Measurements from ENCODE around the gene LMOD1.
A peak's percentile ranks its signal among the peaks of the same experiment; 100 is the strongest.
"Not testable (repeated sequence)": the region's sequence is repeated elsewhere in the genome, so short reads cannot be mapped to it uniquely, and the experiment has no call there.

The LMOD1 gene

DNA sequence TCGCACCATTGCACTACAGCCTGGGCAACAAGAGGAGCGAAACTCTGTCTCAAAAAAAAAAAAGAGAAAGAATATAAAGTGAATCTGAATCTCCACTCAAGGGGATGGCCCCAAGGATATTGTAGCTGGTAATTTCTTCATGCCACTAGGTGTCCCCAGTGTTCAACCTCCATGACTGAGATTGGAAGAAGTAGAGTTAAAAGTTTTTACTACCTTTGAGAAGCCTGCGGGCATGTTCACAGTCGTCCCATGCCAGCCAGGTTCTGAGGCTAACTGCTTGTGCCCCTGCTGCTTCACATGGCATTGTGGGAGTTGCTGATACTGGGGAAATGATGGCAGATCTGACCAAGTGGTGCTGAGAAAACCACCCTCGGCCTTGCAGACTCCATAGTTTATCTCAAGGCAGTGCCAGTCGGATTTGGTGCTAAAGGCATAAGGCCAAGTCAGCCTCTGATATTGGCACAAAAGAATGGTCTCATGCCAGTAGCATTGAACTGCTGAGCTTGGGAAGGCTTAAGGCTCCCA lies 68.4 kb downstream of the LMOD1 start:
- H3K4me3 Mint-ChIP-seq: no peak overlapping the region
- no peak overlapping the region for H3K27ac Mint-ChIP-seq
- no peak for DNase-seq

GRCh38 chr1:201876148-201876818 lies 70.1 kb downstream of the LMOD1 start:
- no peak for DNase-seq
- H3K4me3 Mint-ChIP-seq: no peak overlapping the region
- no peaks in the 10 kb centered on the region for H3K9me3 Mint-ChIP-seq
- peaks cover 47% of the 10 kb centered on the region for H3K36me3 Mint-ChIP-seq (ENCODE audit: low read depth)
- TF ChIP-seq, protein P1, sequence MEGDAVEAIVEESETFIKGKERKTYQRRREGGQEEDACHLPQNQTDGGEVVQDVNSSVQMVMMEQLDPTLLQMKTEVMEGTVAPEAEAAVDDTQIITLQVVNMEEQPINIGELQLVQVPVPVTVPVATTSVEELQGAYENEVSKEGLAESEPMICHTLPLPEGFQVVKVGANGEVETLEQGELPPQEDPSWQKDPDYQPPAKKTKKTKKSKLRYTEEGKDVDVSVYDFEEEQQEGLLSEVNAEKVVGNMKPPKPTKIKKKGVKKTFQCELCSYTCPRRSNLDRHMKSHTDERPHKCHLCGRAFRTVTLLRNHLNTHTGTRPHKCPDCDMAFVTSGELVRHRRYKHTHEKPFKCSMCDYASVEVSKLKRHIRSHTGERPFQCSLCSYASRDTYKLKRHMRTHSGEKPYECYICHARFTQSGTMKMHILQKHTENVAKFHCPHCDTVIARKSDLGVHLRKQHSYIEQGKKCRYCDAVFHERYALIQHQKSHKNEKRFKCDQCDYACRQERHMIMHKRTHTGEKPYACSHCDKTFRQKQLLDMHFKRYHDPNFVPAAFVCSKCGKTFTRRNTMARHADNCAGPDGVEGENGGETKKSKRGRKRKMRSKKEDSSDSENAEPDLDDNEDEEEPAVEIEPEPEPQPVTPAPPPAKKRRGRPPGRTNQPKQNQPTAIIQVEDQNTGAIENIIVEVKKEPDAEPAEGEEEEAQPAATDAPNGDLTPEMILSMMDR (IDR thresholded peaks at IDR 0.05): peak; percentile 16
- H3K27me3 Mint-ChIP-seq (ENCODE audit: low read depth, poor library complexity): no peaks in the 10 kb centered on the region
- peaks cover 14% of the 10 kb centered on the region for H3K4me1 Mint-ChIP-seq
- H3K27ac Mint-ChIP-seq: peak overlapping the region; percentile 76

More for the DNA sequence above, 68.4 kb downstream of the LMOD1 start:
- H3K36me3 Mint-ChIP-seq (ENCODE audit: low read depth): peaks cover 31% of the 10 kb centered on the region
- no peaks in the 10 kb centered on the region for H3K9me3 Mint-ChIP-seq
- TF ChIP-seq, protein P1 (IDR thresholded peaks at IDR 0.05): peak; percentile 63
- H3K27me3 Mint-ChIP-seq (ENCODE audit: low read depth, poor library complexity): no peaks in the 10 kb centered on the region
- H3K4me1 Mint-ChIP-seq: peaks cover 23% of the 10 kb centered on the region

- no peaks in the 10 kb centered on the region for H3K27me3 Mint-ChIP-seq (ENCODE audit: low read depth, poor library complexity)
- peaks cover 63% of the 10 kb centered on the region for H3K36me3 Mint-ChIP-seq (ENCODE audit: low read depth)
- TF ChIP-seq, protein P1 (IDR thresholded peaks at IDR 0.05): no peak
- no peak overlapping the region for H3K4me3 Mint-ChIP-seq
- H3K9me3 Mint-ChIP-seq: no peaks in the 10 kb centered on the region
- H3K27ac Mint-ChIP-seq: no peak overlapping the region
- H3K4me1 Mint-ChIP-seq: peaks cover 14% of the 10 kb centered on the region
- DNase-seq: no peak
Measured at GRCh38 chr1:201874672-201875071, 71.7 kb downstream of the LMOD1 start.

DNA sequence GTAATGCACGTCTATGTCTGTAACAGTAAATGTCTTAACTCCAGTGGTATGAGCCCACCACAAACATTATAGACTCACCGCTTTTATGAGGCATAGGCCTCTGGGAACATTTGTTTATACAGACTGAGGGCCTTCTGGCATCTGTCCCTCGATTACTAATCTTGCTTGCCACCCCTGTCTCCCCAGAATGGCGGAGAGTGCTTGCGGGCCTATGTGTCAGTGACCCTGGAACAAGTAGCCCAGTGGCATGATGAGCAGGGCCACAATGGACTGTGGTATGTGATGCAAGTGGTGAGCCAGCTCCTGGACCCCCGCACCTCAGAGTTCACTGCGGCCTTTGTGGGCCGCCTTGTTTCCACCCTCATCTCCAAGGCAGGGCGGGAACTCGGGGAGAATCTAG lies 76.0 kb downstream of the LMOD1 start:
- Mint-ChIP-seq H3K27me3 (ENCODE audit: low read depth, poor library complexity) (no peaks in the 10 kb centered on the region), H3K4me1 (no peaks in the 10 kb centered on the region), H3K9me3 (no peaks in the 10 kb centered on the region), H3K4me3 (no peak overlapping the region), H3K36me3 (ENCODE audit: low read depth) (peaks cover 84% of the 10 kb centered on the region), H3K27ac (peak overlapping the region; percentile 59)
- TF ChIP-seq, protein P1 (IDR thresholded peaks at IDR 0.05): no peak
- DNase-seq: no peak

DNA sequence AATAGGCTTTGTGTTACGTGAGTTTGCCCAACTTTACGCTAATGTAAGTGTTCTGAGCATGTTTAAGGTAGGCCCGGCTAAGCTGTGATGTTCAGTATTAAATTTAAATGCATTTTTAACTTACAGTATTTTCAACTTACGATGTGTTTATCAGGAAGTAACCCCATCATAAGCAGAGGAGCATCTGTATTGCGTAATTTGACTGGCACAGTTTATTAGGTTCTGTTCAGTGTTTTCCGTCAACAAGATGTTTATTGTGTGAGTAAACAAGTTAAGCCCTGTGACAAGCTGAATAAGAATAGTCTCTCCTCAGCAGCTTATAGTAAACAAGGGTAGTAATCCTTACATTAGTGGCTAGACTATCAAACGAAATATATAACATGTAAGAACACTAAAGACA lies 84.9 kb downstream of the LMOD1 start:
- no peak overlapping the region for H3K4me3 Mint-ChIP-seq
- TF ChIP-seq, protein P1 (IDR thresholded peaks at IDR 0.05): no peak
- peaks cover 67% of the 10 kb centered on the region for H3K36me3 Mint-ChIP-seq (ENCODE audit: low read depth)
- no peaks in the 10 kb centered on the region for H3K27me3 Mint-ChIP-seq (ENCODE audit: low read depth, poor library complexity)
- no peaks in the 10 kb centered on the region for H3K4me1 Mint-ChIP-seq
- H3K9me3 Mint-ChIP-seq: no peaks in the 10 kb centered on the region
- no peak for DNase-seq
- H3K27ac Mint-ChIP-seq: no peak overlapping the region

GRCh38 chr1:201859424-201859823 lies 86.9 kb downstream of the LMOD1 start:
- peaks cover 75% of the 10 kb centered on the region for H3K36me3 Mint-ChIP-seq (ENCODE audit: low read depth)
- TF ChIP-seq, protein P1 (IDR thresholded peaks at IDR 0.05): no peak
- no peaks in the 10 kb centered on the region for H3K27me3 Mint-ChIP-seq (ENCODE audit: low read depth, poor library complexity)
- H3K4me3 Mint-ChIP-seq: no peak overlapping the region
- H3K27ac Mint-ChIP-seq: no peak overlapping the region
- H3K9me3 Mint-ChIP-seq: no peaks in the 10 kb centered on the region
- H3K4me1 Mint-ChIP-seq: no peaks in the 10 kb centered on the region
- DNase-seq: no peak

DNA sequence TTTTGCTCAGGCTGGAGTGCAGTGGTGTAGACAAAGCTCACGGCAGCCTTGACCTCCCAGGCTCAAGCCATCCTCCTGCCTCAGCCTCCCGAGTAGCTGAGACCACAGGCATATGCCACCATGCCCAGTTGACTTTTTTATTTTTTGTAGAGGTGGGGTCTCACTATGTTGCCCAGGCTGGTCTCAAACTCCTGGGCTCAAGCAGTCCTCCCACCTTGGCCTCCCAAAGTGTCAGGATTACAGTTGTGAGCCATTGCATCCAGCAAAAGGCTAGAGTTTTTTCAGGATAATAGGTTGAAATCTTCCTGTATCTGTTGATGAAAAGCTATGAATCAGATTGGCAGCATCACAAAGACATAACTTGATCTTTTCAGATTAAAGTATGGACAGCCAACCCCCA lies 89.6 kb downstream of the LMOD1 start:
- not testable (repeated sequence) for H3K4me3 Mint-ChIP-seq; H3K4me1 Mint-ChIP-seq; H3K27ac Mint-ChIP-seq; H3K27me3 Mint-ChIP-seq (ENCODE audit: low read depth, poor library complexity); DNase-seq; H3K9me3 Mint-ChIP-seq
- peaks cover 83% of the 10 kb centered on the region for H3K36me3 Mint-ChIP-seq (ENCODE audit: low read depth)
